GM10266 (cell line): ENCODE measurements around the gene CASKIN1.

Source experiments
- DNase-seq: peaks from one replicate; pipeline ENCODE4 v3.0.0; 2012; ENCODE audit errors: extremely low spot score
- CTCF ChIP-seq: IDR thresholded peaks from 2 replicates; pipeline ENCODE4 v1.5.1; 2012; ENCODE audit warnings: mild to moderate bottlenecking, low read depth; ENCODE audit not compliant: control insufficient read depth, insufficient read depth; ENCODE audit errors: missing control alignments

Gene CASKIN1

GRCh38 chr16:2151188-2152091 is 45.0 kb downstream of the CASKIN1 start:
- no peak for DNase-seq
- TF ChIP-seq CTCF: no peak

GRCh38 chr16:2150418-2151187 is 45.8 kb downstream of the CASKIN1 start:
- no peak for TF ChIP-seq CTCF
- DNase-seq: no peak

- no peak for DNase-seq
- no peak for TF ChIP-seq CTCF
Observed at GRCh38 chr16:2149630-2150417, 46.6 kb downstream of the CASKIN1 start.

GRCh38 chr16:2148714-2149629 is 47.4 kb downstream of the CASKIN1 start:
- peak; percentile 28 for TF ChIP-seq CTCF
- no peak for DNase-seq

- DNase-seq: peak; percentile 72
- no peak for TF ChIP-seq CTCF
Observed at GRCh38 chr16:2147981-2148671, 48.3 kb downstream of the CASKIN1 start, which contains the start of gene RAB26. RAB26 (plus strand) TSS chr16:2148625; CDS start chr16:2148784, 159 bp downstream.

GRCh38 chr16:2147378-2147777 is 49.0 kb downstream of the CASKIN1 start:
- DNase-seq: no peak
- TF ChIP-seq CTCF: no peak
